B cell (primary cell): ENCODE data around the gene GPR152. TPM values are rescaled to one million over a fixed set of nuclear protein-coding genes. Genes with fewer than 3 reads are reported as not detected.
A peak's percentile ranks its signal among the peaks of the same experiment; 100 is the strongest.

Experiments
- ATAC-seq: fragments of 200-7000 bp; cut with Tn5 transposase; one replicate; pipeline ENCODE4 v1.10.0; 2021; ENCODE audit warnings: low read depth, mild to moderate bottlenecking, moderate number of reproducible peaks, moderate library complexity
- CTCF ChIA-PET: fragments of 350-600 bp; sonication (Branson Sonifier 250); formaldehyde crosslinking; loops from one replicate; lab custom pipeline; 2021; ENCODE audit warnings: antibody characterized with exemption, inconsistent platforms; lab: Charles Lee
- POLR2A ChIA-PET: fragments of 350-600 bp; sonication (Branson Sonifier 250); formaldehyde crosslinking; loops from one replicate; lab custom pipeline; 2021; ENCODE audit warnings: antibody characterized with exemption; lab: Charles Lee
- DNase-seq: peaks from one replicate; pipeline ENCODE4 v3.0.0; 2013
- H2AFZ ChIP-seq: 2 replicates; pipeline ENCODE4 v1.6.1; 2012; ENCODE audit warnings: mild to moderate bottlenecking, low read depth, low read length; ENCODE audit not compliant: insufficient read depth, poor library complexity, severe bottlenecking
- H3K27ac ChIP-seq, 2 donors: 1 replicate in 1 of 2; 2 replicates in 1 of 2; pipeline ENCODE4 v1.5.1; 2012 to 2013; ENCODE audit warnings: low read length in 2 of 2, mild to moderate bottlenecking in 2 of 2, moderate library complexity in 1 of 2
- H3K27me3 ChIP-seq, 4 experiments: fragments of 200-600 bp in 1 of 4; sonication (generic) in 1 of 4; replicated peaks in 1 of 4; 1 replicate in 2 of 4; 2 replicates in 2 of 4; pipeline versions ENCODE4 v1.6.1 to v1.7.0; 2013 to 2016; ENCODE audit warnings: low read length in 3 of 4, mild to moderate bottlenecking in 2 of 4, mixed read lengths in 1 of 4, moderate library complexity in 1 of 4; ENCODE audit not compliant: insufficient read depth in 4 of 4, control insufficient read depth in 3 of 4; ENCODE audit errors: control extremely low read depth in 1 of 4
- H3K36me3 ChIP-seq, 2 experiments: replicated peaks in 1 of 2; 1 replicate in 1 of 2; 2 replicates in 1 of 2; pipeline versions ENCODE4 v1.6.1 to v1.7.1; 2013; ENCODE audit warnings: low read length in 1 of 2; ENCODE audit not compliant: insufficient read depth in 2 of 2, control insufficient read depth in 1 of 2; ENCODE audit errors: control extremely low read depth in 1 of 2, extremely low read depth in 1 of 2
- H3K4me1 ChIP-seq, 2 donors: fragments of 200-600 bp in 1 of 2; sonication (generic) in 1 of 2; 1 replicate in 1 of 2; 2 replicates in 1 of 2; pipeline versions ENCODE4 v1.5.1 to v1.6.1; 2013 to 2017; ENCODE audit warnings: low read length in 2 of 2; ENCODE audit not compliant: control insufficient read depth in 2 of 2, insufficient read depth in 2 of 2
- H3K4me2 ChIP-seq: replicated peaks from 2 replicates; pipeline ENCODE3; 2012; ENCODE audit warnings: mild to moderate bottlenecking, low read depth, low read length; ENCODE audit not compliant: poor library complexity, severe bottlenecking
- H3K4me3 ChIP-seq, 5 experiments: fragments of 200-600 bp in 1 of 5; sonication (generic) in 1 of 5; 1 replicate in 3 of 5; 2 replicates in 2 of 5; pipeline versions ENCODE4 v1.5.1 to v1.7.0; 2011 to 2016; ENCODE audit warnings: low read length in 4 of 5, mild to moderate bottlenecking in 4 of 5, low read depth in 2 of 5, control low read depth in 1 of 5, moderate library complexity in 1 of 5; ENCODE audit not compliant: insufficient read depth in 1 of 5; ENCODE audit errors: control extremely low read depth in 1 of 5, extremely low read depth in 1 of 5
- H3K79me2 ChIP-seq: fragments of 200-600 bp; sonication (generic); one replicate; pipeline ENCODE4 v1.6.0; 2016; ENCODE audit warnings: low read length; ENCODE audit not compliant: control insufficient read depth, insufficient read depth
- H3K9ac ChIP-seq: fragments of 200-600 bp; sonication (generic); 2 replicates; pipeline ENCODE4 v1.6.1; 2017; ENCODE audit warnings: mild to moderate bottlenecking, low read length, moderate library complexity
- H3K9me3 ChIP-seq, 3 donors: one replicate each; pipeline versions ENCODE4 v1.6.1 to v1.7.1; 2013; ENCODE audit warnings: low read length in 2 of 3; ENCODE audit not compliant: control insufficient read depth in 2 of 3, insufficient read depth in 1 of 3; ENCODE audit errors: control extremely low read depth in 1 of 3
- H4K20me1 ChIP-seq: 2 replicates; pipeline ENCODE4 v1.6.0; 2012; ENCODE audit warnings: mild to moderate bottlenecking, low read length; ENCODE audit not compliant: insufficient read depth, control insufficient read depth, poor library complexity, severe bottlenecking
- H3K27ac Mint-ChIP-seq: one replicate; pipeline ENCODE4 v1.8.0; 2021; ENCODE audit warnings: mixed read lengths
- H3K27me3 Mint-ChIP-seq: one replicate; pipeline ENCODE4 v1.8.0; 2021; ENCODE audit warnings: mixed read lengths
- H3K4me1 Mint-ChIP-seq: one replicate; pipeline ENCODE4 v1.8.0; 2021; ENCODE audit warnings: mixed read lengths
- H3K4me3 Mint-ChIP-seq: one replicate; pipeline ENCODE4 v1.8.0; 2021; ENCODE audit warnings: mixed read lengths
- H3K9me3 Mint-ChIP-seq: one replicate; pipeline ENCODE4 v1.8.0; 2022; ENCODE audit warnings: mixed read lengths; ENCODE audit not compliant: insufficient read depth
- CTCF ChIP-seq: fragments of 200-600 bp; IDR thresholded peaks from one replicate; pipeline ENCODE4 v1.8.0; 2022; ENCODE audit warnings: antibody characterized with exemption, mild to moderate bottlenecking
- EZH2 ChIP-seq: IDR thresholded peaks from 2 replicates; pipeline ENCODE4 v1.6.1; 2012; ENCODE audit warnings: borderline replicate concordance, low read depth, mild to moderate bottlenecking, moderate library complexity, low read length; ENCODE audit not compliant: insufficient read depth, poor library complexity, severe bottlenecking
- WGBS: methylation state at CpG from one replicate; pipeline ENCODE4 v1.1.5; 2013; ENCODE audit warnings: missing lambda C conversion rate; ENCODE audit not compliant: insufficient coverage; 5-methylcytosine and 5-hydroxymethylcytosine counted together
- intact Hi-C: fragments of 100-400 bp; cut with micrococcal nuclease; formaldehyde crosslinking; loops from one replicate; pipeline ENCODE4 v1.10.0; 2022
- polyA plus RNA-seq: library from polyadenylated mRNA; depleted of rRNA; stranded (reverse); fragments of >200 nt; gene quantifications from 2 replicates; pipeline ENCODE4 v1.2.3, GENCODE V29; 2012
- total RNA-seq, 2 donors: library from RNA; stranded (reverse); fragments of 120-200 nt in 1 of 2; gene quantifications; 1 replicate in 1 of 2; 2 replicates in 1 of 2; pipeline versions ENCODE4 v1.2.3 to v1.2.4, GENCODE V29; 2013 to 2022

The GPR152 gene
- total and polyA plus RNA-seq, 2 donors (not counting 1 experiment from before 2014, with no cell fraction given), result 0.24 TPM; not detected in 1

GRCh38 chr11:67415501-67416304, 36.8 kb downstream of the GPR152 start, which contains the start of gene CARNS1:
TSS of gene CARNS1 (plus strand) at chr11:67415678. CDS start at chr11:67416200, 522 bp downstream.
- Histone ChIP-seq H3K27ac (peak within 1 kb of the TSS; percentile 56 to 71), H3K4me1 (peaks cover 86 to 93% of the 10 kb centered on the region in 2 donors), H3K9ac (peak within 1 kb of the TSS; percentile 61), H3K36me3 (no peaks in the 10 kb centered on the region), H2AFZ (peak within 1 kb of the TSS; percentile 72), H3K27me3 (no peaks in the 10 kb centered on the region), H3K4me3 (peak within 1 kb of the TSS in 4 of 5 experiments; percentile 40 to 62 (median 54)), H4K20me1 (no peaks in the 10 kb centered on the region), H3K4me2 (peak within 1 kb of the TSS; percentile 95), H3K79me2 (peaks cover 34% of the 10 kb centered on the region), H3K9me3 (peaks cover 0 to 2% (median 0%) of the 10 kb centered on the region in 3 donors)
- Mint-ChIP-seq H3K4me1 (peaks cover 81% of the 10 kb centered on the region), H3K9me3 (no peaks in the 10 kb centered on the region), H3K27ac (peak within 1 kb of the TSS; percentile 98), H3K4me3 (peak within 1 kb of the TSS; percentile 89), H3K27me3 (no peaks in the 10 kb centered on the region)
- DNase-seq (no peak), ATAC-seq (no peak)
- CTCF ChIA-PET, result interaction anchor here (1.3 to 10.4 kb wide), 2 partner anchors 9 to 13 kb away, joined by 3 to 121 read pairs; partner anchors contain the start of genes PPP1CA and TBC1D10C
- POLR2A ChIA-PET, result interaction anchor here (1.1 to 10.7 kb wide), 3 partner anchors 12 to 115 kb away, joined by 3 to 195 read pairs (median 4); partner anchors contain the start of genes PPP1CA and TBC1D10C
- TF ChIP-seq EZH2 (no peak), CTCF (no peak)
- intact Hi-C loops, result no loop called here
- WGBS, result 9% methylated on average over 61 of the region's 67 CpGs
